Vein endothelial cell (primary cell): ENCODE measurements around the gene FSD2. TPM values are rescaled to one million over a fixed set of nuclear protein-coding genes. Genes with fewer than 3 reads are reported as not detected.

Source experiments
- total RNA-seq: library from RNA; depleted of rRNA; stranded (reverse); fragments of >200 nt; gene quantifications from 2 replicates; pipeline ENCODE4 v1.2.3, GENCODE V29; 2012

The FSD2 gene, protein sequence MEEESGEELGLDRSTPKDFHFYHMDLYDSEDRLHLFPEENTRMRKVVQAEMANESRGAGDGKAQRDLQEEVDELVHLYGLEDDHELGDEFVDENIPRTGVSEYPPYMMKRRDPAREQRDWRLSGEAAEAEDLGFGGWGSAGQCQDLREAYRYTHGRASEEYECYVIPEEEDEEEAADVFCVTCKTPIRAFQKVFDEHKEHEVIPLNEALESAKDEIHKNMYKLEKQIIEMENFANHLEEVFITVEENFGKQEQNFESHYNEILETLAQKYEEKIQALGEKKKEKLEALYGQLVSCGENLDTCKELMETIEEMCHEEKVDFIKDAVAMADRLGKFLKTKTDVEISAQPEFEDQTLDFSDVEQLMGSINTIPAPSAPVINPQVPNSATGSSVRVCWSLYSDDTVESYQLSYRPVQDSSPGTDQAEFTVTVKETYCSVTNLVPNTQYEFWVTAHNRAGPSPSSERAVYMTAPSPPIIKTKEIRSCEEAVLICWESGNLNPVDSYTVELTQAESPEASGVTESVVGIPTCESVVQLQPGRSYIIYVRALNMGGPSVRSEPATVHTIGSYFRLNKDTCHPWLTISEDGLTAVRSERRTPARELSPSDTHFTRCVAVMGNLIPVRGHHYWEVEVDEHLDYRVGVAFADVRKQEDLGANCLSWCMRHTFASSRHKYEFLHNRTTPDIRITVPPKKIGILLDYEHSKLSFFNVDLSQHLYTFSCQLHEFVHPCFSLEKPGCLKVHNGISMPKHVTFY
- under 0.01 TPM in 1 of 2 replicates, not detected in the other for total RNA-seq

DNA sequence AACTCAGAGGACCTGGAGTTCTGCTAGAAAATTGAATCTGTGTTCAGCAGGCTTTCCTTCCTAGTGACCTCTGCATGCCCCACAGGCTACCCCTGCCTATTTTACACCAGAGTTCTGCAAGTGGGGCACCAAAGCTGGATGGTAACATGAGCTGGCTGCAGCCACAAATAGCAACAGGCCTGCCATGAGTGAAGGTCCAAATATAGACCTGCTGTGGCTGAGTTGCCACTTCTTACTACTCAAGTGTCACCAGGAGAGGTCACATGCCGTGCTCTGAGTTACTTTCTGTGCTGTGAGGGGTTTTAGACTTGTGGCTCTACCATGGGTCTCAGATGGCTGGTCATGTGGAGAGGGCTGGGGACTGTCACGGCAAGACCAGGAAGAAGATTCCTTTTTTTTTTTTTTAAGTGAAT is at the start of gene FSD2:
Gene FSD2, minus strand, starts transcription at position 76 of the 413 bp plus-strand sequence. CDS start 18,679 bp downstream, outside the sequence.

DNA sequence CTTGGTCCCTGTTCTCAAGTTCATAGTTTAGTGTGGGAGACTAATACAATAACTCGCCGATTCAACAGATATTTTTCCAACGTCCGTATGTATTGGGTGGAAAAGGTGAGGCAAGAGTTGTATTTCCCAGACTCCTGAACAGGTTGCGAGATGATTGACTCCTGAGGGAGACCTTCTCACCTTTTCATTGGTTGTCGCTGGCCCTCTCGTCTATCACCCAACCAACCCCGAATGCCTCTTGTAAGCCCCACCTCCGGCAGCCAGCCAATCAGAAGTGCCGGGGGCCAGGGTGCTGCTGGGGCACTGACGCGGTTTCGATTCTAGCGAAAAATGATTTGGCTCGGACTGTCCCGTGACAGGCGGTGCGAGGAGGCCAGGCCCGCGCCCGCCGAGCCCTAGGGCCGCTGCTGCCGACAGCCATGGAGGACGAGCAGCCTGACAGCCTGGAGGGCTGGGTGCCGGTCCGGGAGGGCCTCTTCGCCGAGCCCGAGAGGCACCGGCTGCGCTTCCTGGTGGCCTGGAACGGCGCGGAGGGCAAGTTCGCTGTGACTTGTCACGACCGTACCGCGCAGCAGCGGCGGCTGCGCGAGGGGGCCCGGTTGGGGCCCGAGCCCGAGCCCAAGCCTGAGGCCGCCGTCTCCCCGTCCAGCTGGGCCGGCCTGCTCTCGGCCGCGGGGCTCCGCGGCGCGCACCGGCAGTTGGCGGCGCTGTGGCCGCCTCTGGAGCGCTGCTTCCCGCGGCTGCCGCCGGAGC is 3.6 kb upstream of the FSD2 start, which contains the start of gene WHAMM:
Gene WHAMM, plus strand, starts transcription at position 321 of the 753 bp plus-strand sequence. Its CDS starts 99 bp downstream, at position 420.

DNA sequence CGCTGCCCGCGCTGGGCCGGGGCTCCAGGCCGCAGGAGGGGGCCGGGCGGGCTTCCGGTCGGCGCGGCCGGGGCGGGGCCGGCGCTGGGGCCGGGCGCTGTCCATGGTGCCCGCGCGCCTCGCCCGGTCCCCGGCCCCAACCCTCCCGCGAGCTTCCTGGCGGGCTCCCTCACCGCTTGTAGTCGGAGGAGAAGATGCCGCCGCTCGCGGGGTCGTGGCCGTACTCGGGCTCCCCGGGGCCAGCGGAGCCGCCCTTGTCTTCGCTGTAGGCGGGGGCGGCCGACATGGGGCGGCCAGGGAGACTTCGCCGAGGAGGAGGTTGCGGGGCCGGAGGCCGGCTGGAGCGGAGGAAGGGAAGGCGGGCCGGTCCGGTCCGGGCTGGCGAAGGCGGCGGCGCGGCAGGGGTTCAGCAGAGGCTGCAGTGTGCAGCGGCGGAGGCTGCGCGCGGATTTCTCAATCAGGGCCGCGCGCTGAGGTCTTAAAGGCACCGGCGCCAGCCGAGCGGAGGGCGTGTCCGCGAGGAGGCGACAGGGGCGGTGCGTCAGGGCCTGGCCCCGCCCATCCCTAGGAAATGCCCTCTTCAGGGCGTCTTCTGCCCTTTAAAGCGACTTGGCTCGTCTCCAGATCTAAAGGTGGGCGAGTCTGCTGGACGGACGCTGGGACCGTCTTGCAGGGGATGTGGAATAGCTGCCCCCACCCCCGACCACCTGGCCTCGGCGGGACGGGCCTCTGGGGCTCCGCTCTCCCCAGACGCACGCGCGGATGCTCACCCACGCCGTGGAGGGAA is 96.3 kb downstream of the FSD2 start, which contains the start of gene AP3B2:
Gene AP3B2, minus strand, starts transcription at position 455 of the 787 bp plus-strand sequence. Its CDS starts 169 bp downstream, at position 286.

Other genes starting within 250 kb of the FSD2 start
- gene CPEB1, start 158.7 kb downstream of the FSD2 start, total RNA-seq: not detected in 2 replicates
- 0.96 TPM in 1 of 2 replicates, not detected in the other for gene AP3B2, start 96.2 kb downstream of the FSD2 start, total RNA-seq
- gene WHAMM, start 3.6 kb upstream of the FSD2 start, total RNA-seq: 6.5 and 7.8 TPM in 2 replicates
- 0.33 and 0.38 TPM in 2 replicates for gene HOMER2, start 146.7 kb upstream of the FSD2 start, total RNA-seq
- 19.6 and 20.3 TPM in 2 replicates for gene RAMAC, start 180.1 kb upstream of the FSD2 start, total RNA-seq
- gene C15orf40, start 205.6 kb upstream of the FSD2 start, total RNA-seq: 12.5 and 19.9 TPM in 2 replicates